ENCODE measurements around the gene GNL3L.

DNA sequence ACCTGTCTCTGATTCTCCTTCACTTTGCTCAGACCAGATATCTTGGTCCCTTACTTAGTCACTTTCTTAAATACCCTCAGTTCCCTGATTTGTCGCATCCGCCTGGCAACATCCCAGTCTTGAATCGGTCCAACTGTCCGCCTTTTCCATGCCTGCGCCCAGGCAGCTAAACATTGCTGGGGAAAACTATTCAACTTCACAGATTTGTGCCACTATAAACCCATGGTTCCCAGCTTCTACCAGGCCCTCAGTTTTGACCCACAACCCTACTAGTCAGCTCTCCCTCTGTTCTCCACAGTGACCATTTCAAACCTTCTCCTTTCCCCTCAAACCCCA lies 33.5 kb upstream of the GNL3L start:
- TF ChIP-seq GATA2 (IDR thresholded peaks at IDR 0.05; ENCODE audit: low read depth, low read length) (no peak), GATA3 (IDR thresholded peaks at IDR 0.05; ENCODE audit: low read depth, low read length) (no peak)

Data from SH-SY5Y (cell line).